Ramos (cell line): ENCODE measurements around the gene ILKAP.

Experiments used
- in situ Hi-C: fragments of 300-500 bp; cut with MboI; formaldehyde crosslinking; loops from one replicate; pipeline ENCODE4 v1.14.3; 2022; ENCODE audit warnings: low sequenced_read_pairs; ENCODE audit not compliant: unreplicated experiment

ILKAP gene

GRCh38 chr2:238203094-238203972 is at the start of gene ILKAP:
TSS of gene ILKAP (minus strand) at chr2:238203695. CDS start at chr2:238203553, 142 bp downstream.
- in situ Hi-C loops: no loop called here

DNA sequence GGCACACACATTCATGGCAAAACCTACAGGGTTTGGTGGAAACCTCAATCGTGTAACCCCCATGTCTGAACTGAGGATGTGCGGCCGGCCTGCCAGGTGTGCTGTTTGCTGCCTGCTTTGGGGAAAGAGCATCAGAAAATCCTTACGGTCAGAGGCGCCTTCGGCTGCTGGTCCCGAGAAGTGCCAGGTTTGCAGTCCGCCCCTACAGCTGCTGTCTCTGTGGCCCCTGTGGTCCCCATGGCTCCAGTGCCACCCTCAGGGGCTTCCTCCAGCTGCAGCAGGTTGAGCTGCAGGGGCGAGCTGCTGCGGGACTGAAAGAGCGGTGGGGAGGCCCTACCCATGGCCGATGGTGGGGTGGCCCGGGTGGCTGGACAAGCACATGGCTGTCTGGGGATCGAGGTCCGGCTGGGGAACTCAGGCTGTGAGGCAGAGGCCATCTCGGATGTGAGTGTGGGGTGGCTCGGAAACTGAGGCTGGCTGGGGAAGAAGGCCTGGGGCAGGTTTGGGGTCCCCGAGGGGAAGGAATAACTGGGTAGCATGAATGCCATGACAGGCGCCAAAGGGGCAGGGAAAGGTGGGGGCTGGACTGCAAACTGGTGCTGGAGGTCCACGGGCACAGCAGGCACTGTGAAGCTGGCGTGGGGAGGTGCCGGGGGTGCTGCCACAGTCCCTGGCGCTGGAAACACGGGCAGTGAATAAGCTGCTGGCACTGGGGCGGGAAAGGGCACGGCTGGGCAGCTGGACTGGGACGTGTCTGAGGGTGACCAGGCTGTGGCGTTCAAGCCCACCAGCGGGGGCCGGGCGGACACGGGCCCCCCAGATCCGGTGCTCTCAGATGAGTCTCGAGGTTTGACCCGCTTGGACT is 49.5 kb upstream of the ILKAP start:
- in situ Hi-C loops: loop anchor here (5.0 kb wide), 1 partner anchor 86 kb away; no protein-coding TSS in a partner anchor

DNA sequence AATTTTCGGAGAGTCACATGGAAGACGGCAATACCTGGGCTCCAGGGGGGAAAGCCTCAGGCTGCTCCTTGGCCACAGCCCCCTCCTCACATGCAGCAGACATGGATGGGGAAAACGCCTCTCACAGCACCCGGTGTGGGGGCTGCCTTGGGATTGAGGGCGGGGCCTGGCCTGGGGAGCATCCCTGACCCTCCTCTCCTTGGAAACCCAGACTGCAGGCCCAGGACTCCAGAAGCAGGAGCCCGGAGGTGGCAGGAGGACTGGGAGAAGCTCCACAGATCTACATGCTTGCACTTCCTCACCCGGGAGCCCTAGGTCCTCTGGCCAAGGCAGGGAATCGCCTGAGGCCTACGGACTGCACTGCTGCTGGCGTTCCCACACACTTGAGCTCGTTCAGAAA is 48.5 kb upstream of the ILKAP start:
- in situ Hi-C loops: loop anchor here (5.0 kb wide), 1 partner anchor 85 kb away; no protein-coding TSS in a partner anchor

GRCh38 chr2:238251331-238251730 is 47.8 kb upstream of the ILKAP start:
- in situ Hi-C loops: loop anchor here (5.0 kb wide), 1 partner anchor 84 kb away; no protein-coding TSS in a partner anchor

GRCh38 chr2:238250896-238251295 is 47.4 kb upstream of the ILKAP start:
- in situ Hi-C loops: loop anchor here (5.0 kb wide), 1 partner anchor 84 kb away; no protein-coding TSS in a partner anchor

DNA sequence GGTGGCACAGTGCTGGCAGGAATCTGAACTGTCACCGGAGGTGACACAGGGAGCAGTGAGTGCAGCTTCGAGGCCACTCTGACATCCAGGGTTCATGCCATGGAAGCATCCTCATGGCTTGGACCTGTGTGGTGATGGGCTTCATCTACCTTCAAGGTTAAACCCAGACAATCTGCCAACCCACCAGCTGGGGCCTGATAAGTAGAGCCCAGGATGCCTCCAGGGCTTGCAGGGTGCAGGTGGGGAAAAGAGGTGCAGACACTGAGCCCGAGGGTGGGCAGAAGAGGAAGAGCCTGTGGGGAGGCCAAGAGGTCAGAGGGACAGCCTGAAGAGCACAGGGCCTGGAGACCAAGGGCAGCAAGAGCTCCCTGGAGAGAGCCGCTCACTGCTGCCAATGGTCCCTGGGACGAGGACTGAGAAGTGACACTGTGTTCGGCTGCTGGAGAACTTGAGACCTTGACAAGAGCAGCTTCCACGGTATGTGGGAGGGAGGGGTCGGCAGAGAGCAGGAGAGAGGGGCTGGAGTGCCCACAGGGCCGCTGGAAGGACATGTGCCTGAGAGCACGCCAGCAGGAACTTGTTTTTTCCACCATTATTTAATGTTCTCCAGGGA is 44.5 kb upstream of the ILKAP start:
- in situ Hi-C loops: no loop called here

DNA sequence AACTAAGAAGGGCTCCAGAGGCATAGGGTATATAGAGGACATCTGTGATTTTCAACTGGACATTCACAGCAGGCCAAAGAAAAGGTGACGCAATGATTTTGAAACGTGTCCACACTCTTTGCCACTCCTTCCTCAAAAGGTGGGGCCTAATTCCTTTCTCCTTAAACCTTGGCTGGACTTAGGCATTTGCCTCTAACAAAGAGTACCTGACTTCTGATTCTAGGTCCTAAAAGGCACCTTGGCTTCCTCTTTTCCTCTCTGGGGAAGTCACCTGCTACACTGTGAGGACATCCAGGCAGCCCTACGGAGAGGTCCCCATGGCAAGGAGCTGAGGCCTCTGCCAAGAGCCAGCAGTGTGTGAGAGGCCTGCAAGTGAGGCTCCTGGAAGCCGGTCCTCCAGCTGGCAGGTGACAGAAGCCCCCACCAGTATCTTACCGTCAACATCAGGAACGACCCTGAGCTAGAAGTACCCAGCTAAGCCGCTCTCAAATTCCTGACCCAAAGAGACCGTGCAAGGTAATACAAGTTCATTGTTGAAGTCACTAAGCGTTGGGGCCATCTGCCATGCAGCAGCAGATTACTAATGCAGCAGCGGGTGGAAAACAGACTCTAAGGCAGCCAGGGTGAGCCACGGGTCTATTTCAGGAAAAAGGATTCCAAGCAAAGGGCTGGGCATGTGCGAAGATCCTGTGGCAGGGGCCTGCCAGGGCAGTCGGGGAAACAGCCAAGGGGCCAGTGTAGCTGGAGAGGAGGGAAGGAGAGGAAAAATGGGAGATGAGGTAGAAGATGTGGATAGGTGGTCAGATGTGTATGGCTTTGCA is 43.7 kb upstream of the ILKAP start:
- in situ Hi-C loops: no loop called here

- in situ Hi-C loops: no loop called here
Measured at GRCh38 chr2:238244151-238244550, 40.7 kb upstream of the ILKAP start.

- in situ Hi-C loops: no loop called here
Measured at GRCh38 chr2:238243496-238244076, 40.1 kb upstream of the ILKAP start.

DNA sequence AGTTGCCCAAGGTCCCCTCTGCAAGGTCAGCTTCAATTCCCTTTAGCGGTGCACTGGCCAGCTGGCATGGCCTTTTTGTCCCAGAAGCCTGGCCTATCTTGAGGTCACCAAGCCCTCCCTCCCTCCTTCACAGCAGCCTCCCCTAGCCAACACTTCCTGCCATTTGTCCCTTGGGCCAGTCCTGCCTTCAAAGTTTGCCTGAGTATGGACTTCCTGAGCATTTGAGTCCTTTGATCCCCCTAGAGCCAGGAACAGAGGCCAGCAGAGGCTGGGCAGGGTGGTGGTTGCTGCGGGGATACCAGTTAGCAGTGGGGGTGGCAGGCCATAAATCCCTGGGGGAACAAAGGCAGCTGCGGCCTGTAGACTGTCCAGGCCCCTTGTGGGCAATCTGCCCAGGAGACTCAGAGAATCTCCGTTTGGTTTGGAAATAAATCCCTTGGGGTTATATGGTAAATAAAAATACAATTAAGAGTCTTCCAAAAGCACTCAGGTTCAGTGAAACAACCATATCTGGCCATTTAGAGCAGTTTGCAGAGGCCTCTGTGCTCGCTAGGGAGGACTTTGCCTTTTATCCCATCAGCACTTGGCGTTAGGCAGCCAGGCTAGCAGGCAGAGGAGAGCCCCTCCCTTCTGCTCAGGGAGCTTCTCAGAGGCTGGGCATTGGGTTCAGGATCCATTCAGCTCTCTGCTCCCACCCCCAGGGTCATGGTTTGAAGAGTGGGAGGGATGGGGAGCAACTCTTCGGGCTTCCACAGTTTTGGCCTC is 39.4 kb upstream of the ILKAP start:
- in situ Hi-C loops: no loop called here

- in situ Hi-C loops: no loop called here
Measured at GRCh38 chr2:238241970-238242369, 38.5 kb upstream of the ILKAP start.

DNA sequence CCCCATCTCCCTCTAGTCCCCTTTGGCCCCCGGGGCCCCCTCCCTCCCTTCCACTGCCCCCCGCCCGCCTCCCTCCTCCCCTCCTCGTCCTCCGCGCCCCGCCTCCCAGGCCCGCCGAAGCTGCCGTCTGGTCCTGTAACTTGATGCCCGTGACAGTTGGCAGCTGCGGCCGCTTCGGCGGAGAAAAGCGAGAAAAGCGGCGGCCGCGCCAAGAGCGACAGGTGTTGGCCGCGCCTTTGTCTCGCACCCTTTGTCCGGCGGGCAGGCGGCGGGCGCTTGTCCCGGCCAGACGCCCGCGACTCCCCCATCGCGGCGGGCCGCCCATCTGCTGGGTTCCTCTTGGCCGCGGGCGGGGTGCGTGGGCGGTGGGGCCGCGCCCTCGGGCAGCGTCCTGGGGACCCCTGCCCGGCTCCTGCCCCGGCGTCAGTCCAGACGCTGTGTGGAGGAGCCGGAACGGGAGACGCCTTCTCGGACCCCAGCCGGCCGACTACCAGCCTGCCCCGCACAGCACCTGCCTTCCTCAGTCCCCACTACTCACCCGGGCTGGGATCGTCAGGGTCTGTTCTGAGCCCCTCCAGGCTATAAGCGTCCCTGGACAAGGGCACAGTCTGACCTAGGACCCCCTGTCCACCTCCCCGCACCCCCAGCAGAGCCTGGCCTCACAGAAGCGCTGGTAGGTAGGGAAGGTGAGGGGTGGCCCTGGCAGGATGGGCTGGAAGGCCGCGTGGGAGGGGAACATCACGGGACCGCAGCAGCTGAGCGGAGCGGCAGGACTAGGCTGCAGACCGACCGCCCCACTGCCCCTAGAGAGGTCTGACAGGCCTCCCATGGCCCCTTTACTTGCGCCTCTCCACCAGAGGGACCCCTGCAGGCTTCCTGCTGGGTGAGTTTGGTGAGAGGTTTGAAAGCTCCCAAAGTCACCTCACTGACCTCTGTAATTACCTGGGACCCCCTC is 37.5 kb upstream of the ILKAP start:
- in situ Hi-C loops: no loop called here

DNA sequence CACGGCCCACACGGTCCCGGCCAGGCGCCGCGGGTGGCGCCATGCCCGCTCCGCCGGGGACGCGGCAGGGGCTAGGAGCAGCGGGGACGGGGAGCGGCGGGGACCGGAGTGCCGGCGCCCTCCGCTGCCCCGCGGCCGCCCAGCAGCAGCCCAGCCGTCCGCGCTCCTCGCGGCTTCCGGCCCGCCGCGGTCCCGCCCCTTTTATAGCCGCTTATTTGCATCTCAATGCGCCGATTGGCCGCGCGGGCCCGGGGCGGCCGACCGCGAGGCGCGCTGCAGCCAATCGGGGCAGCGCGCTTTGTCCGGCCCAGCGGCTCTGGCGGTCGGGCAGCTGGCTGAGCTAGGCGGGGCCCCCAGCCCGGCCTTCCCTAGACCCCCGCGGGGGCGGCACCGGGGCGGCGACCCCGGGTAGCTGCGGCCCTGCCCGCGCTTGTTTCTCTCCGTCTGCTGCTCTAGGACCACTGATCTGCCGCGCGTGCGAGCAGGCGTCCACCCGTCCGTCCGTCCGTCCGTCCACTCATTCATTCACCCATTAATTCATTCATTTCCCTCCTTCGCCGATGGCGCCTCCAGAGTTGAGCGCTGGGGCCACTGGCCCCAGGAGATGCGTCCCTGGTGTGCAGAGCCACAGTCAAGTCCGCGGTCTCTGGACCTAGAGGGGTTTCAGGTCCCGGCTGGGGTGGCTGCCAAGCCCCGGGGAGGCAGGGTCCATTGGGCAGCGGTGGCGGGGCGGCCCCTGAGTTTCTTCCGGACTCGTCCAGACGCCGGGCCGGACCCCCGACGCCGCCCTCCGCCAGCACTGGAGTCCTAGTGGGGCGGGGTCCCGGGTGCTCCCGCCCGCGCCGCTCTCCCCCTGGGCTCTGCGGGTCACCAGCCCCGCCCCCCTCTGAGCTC is 36.6 kb upstream of the ILKAP start, which contains the start of gene HES6:
Gene HES6, minus strand, starts transcription at position 176 of the 894 bp plus-strand sequence. Its CDS starts 133 bp downstream, at position 43.
- in situ Hi-C loops: no loop called here

DNA sequence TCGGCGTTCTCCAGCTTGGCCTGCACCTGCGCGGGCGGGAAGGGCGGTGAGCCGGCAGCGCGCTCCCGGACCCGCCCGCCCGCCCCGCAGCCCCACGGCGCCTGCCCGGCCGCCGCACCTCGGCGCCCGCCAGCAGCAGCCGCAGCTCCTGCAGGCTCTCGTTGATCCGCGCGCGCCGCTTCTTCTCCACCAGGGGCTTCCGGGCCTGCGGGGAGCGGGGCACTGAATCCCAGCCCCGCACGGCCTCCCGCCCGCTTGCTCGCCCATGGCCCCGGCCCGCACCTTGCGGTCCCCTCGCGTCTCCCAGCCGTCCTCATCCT is 36.0 kb upstream of the ILKAP start:
- in situ Hi-C loops: no loop called here

GRCh38 chr2:238238766-238239542 is 35.5 kb upstream of the ILKAP start:
- in situ Hi-C loops: no loop called here

DNA sequence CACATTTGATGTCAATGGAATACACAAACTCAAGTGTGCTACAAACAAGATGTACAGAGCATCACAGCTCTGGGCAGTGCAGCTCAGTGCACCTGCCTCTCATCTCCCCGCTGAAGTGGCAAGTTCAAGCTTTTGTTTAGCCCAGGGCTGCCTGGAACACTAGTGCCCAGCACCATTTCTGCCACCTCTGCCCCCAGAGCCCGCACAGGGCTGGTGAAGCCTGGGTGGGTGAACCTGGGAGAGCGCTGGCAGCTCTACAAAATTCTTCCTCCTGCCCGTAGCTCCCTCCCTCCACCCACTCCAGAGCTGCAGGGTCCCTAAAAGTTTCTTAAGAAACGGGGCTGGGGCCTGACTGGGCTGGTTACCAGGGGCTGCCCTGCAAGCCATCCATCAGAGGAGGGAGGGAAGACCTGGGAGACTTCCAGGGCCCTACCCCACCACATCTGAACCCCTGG is 34.8 kb upstream of the ILKAP start:
- in situ Hi-C loops: no loop called here
